ENCODE data around the gene PES1.

DNA sequence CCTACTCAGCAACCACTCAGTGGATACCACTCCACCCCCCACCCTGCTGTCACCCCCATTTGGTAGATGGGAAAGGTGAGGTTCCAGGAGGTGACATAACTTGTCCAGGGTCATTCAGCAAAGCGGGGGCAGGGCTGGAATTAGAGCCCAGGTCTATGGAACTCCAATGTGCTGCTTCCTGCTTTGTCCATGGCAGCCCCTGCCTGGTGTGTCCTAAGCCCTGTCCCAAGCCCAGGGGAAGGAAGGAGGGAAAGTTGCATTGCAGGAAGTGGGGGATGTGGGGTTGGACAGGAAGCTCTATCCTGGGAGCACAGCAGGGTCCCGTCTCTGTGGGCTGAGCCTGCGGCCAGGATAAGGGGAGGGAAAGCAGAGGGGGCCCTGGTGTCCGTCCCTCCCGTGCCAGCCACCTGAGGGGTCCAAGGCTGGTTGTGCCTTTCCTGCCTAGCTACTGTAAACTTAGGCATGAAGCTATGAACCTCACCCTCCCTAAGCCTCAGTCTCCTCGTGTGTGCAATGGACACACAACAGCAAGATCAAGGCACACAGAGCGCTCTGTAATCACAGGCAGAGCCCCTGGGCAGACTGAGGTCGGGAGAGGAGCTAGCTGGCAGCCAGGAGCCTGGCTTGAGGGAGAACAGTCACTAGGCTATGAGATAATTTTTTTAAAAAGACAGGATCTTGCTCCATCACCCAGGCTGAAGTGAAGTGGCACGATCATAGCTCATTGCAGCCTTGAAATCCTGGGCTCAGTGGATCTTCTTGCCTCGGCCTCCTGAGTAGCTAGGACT is 30.1 kb downstream of the PES1 start:
- TF ChIP-seq CTCF (IDR thresholded peaks at IDR 0.05) (no peak), POLR2AphosphoS5 (IDR thresholded peaks at IDR 0.05; ENCODE audit: insufficient read depth in 1 of 2, low read depth in 1 of 2) (no peak)

All from vagina (tissue), 2 donors.